H1 (cell line): ENCODE measurements around the gene ZNF618. TPM values are rescaled to one million over a fixed set of nuclear protein-coding genes. Genes with fewer than 3 reads are reported as not detected.

Source experiments
- CTCF ChIA-PET: fragments of 300-600 bp; sonication (Branson Sonifier 250); formaldehyde crosslinking; loops from one replicate; lab custom pipeline; 2021; ENCODE audit not compliant: partially characterized antibody; lab: Charles Lee
- POLR2A ChIA-PET: fragments of 300-600 bp; sonication (Branson Sonifier 250); formaldehyde crosslinking; loops from one replicate; lab custom pipeline; 2021; ENCODE audit warnings: inconsistent platforms; ENCODE audit not compliant: partially characterized antibody; lab: Charles Lee
- DNase-seq, 2 experiments: peaks; one replicate each; pipeline versions ENCODE4 v3.0.0 to v3.0.0-alpha.2; 2010 to 2022; ENCODE audit warnings: low spot score in 2 of 2, low read depth in 1 of 2, mixed read lengths in 1 of 2
- FAIRE-seq: peaks from 2 replicates; lab custom pipeline; 2011; peaks lifted over from hg19 to GRCh38; lab: Jason Lieb, UNC
- H2AFZ ChIP-seq: 2 replicates; pipeline ENCODE4 v1.8.1; 2012; ENCODE audit warnings: low read length, inconsistent platforms
- H2AK5ac ChIP-seq: 2 replicates; pipeline ENCODE4 v1.6.1; 2013; ENCODE audit warnings: low read depth, low read length
- H2BK120ac ChIP-seq: replicated peaks from 2 replicates; pipeline ENCODE3; 2013; ENCODE audit warnings: low read depth, low read length, inconsistent platforms
- H2BK12ac ChIP-seq: 2 replicates; pipeline ENCODE4 v1.6.1; 2013; ENCODE audit warnings: low read depth, low read length
- H2BK15ac ChIP-seq: 2 replicates; pipeline ENCODE4 v1.6.1; 2013; ENCODE audit warnings: low read length
- H2BK20ac ChIP-seq: 2 replicates; pipeline ENCODE4 v1.6.1; 2013; ENCODE audit warnings: low read length
- H2BK5ac ChIP-seq: 2 replicates; pipeline ENCODE4 v1.6.1; 2013; ENCODE audit warnings: low read depth, low read length
- H3K14ac ChIP-seq: 2 replicates; pipeline ENCODE4 v1.6.1; 2013; ENCODE audit warnings: inconsistent platforms; ENCODE audit not compliant: insufficient read length
- H3K18ac ChIP-seq: 2 replicates; pipeline ENCODE4 v1.6.1; 2013; ENCODE audit warnings: low read length; ENCODE audit errors: extremely low read depth
- H3K23ac ChIP-seq: 2 replicates; pipeline ENCODE4 v1.6.1; 2013; ENCODE audit warnings: inconsistent platforms; ENCODE audit not compliant: insufficient read length
- H3K23me2 ChIP-seq: 2 replicates; pipeline ENCODE4 v1.6.1; 2013; ENCODE audit warnings: low read depth, low read length
- H3K27ac ChIP-seq: 2 replicates; pipeline ENCODE4 v1.6.1; 2011; ENCODE audit warnings: low read depth, low read length, inconsistent platforms
- H3K27me3 ChIP-seq, 4 experiments: replicated peaks in 1 of 4; 1 replicate in 1 of 4; 2 replicates in 3 of 4; pipeline versions ENCODE4 v1.6.1 to v1.8.1; 2011 to 2013; ENCODE audit warnings: low read length in 3 of 4, mild to moderate bottlenecking in 3 of 4, inconsistent platforms in 2 of 4, mixed read lengths in 2 of 4, moderate library complexity in 1 of 4; ENCODE audit not compliant: control insufficient read depth in 3 of 4, insufficient read depth in 3 of 4; ENCODE audit errors: extremely low read depth in 1 of 4
- H3K36me3 ChIP-seq, 4 experiments: 2 replicates each; pipeline versions ENCODE4 v1.6.1 to v1.8.1; 2011 to 2013; ENCODE audit warnings: mild to moderate bottlenecking in 4 of 4, low read length in 3 of 4, moderate library complexity in 2 of 4, control low read depth in 1 of 4, inconsistent platforms in 1 of 4; ENCODE audit not compliant: insufficient read depth in 4 of 4, control insufficient read depth in 2 of 4
- H3K4ac ChIP-seq: replicated peaks from 2 replicates; pipeline ENCODE3; 2013; ENCODE audit warnings: low read length, low read depth, mixed read lengths, inconsistent platforms; ENCODE audit not compliant: insufficient read length
- H3K4me1 ChIP-seq, 4 experiments: replicated peaks in 1 of 4; 1 replicate in 1 of 4; 2 replicates in 3 of 4; pipeline versions ENCODE4 v1.6.1 to v1.8.1; 2011 to 2013; ENCODE audit warnings: low read length in 3 of 4, inconsistent platforms in 2 of 4, mixed read lengths in 1 of 4; ENCODE audit not compliant: insufficient read depth in 4 of 4, control insufficient read depth in 3 of 4
- H3K4me2 ChIP-seq, 2 experiments: 2 replicates each; pipeline versions ENCODE4 v1.6.1 to v1.8.1; 2011 to 2013; ENCODE audit warnings: low read depth in 2 of 2, low read length in 2 of 2, control low read depth in 1 of 2, inconsistent platforms in 1 of 2, mild to moderate bottlenecking in 1 of 2; ENCODE audit not compliant: insufficient read depth in 1 of 2
- H3K4me3 ChIP-seq, 4 experiments: fragments of 200-600, 300-600 bp in 1 of 4; sonication (generic), shearing (Covaris generic), sonication (Bioruptor Twin) in 1 of 4; 2 replicates each; pipeline versions ENCODE4 v1.5.1 to v1.8.1; 2011 to 2016; ENCODE audit warnings: low read length in 4 of 4, low read depth in 3 of 4, control low read depth in 2 of 4, inconsistent platforms in 2 of 4, mild to moderate bottlenecking in 2 of 4, mixed read lengths in 1 of 4, moderate library complexity in 1 of 4; ENCODE audit not compliant: insufficient read depth in 2 of 4; ENCODE audit errors: extremely low read depth in 1 of 4
- H3K56ac ChIP-seq: replicated peaks from 2 replicates; pipeline ENCODE3; 2013; ENCODE audit warnings: low read depth, mild to moderate bottlenecking, mixed read lengths, low read length, inconsistent platforms; ENCODE audit not compliant: insufficient read length
- H3K79me1 ChIP-seq: 2 replicates; pipeline ENCODE4 v1.6.1; 2013; ENCODE audit warnings: low read depth, low read length, control low read depth
- H3K79me2 ChIP-seq, 2 experiments: 2 replicates each; pipeline versions ENCODE4 v1.6.1 to v1.8.1; 2012 to 2013; ENCODE audit warnings: low read length in 2 of 2, mild to moderate bottlenecking in 2 of 2, inconsistent platforms in 1 of 2; ENCODE audit not compliant: insufficient read depth in 2 of 2, control insufficient read depth in 1 of 2
- H3K9ac ChIP-seq, 4 experiments: replicated peaks in 1 of 4; 1 replicate in 1 of 4; 2 replicates in 3 of 4; pipeline versions ENCODE4 v1.6.1 to v1.8.1; 2011 to 2013; ENCODE audit warnings: low read depth in 3 of 4, low read length in 3 of 4, control low read depth in 2 of 4, mild to moderate bottlenecking in 2 of 4, moderate library complexity in 2 of 4, inconsistent platforms in 1 of 4; ENCODE audit errors: extremely low read depth in 1 of 4
- H3K9me3 ChIP-seq, 2 experiments: 2 replicates each; pipeline versions ENCODE4 v1.6.1 to v1.8.1; 2012 to 2013; ENCODE audit warnings: mild to moderate bottlenecking in 2 of 2, moderate library complexity in 2 of 2, control low read depth in 1 of 2, inconsistent platforms in 1 of 2, low read depth in 1 of 2, low read length in 1 of 2, mixed read lengths in 1 of 2; ENCODE audit not compliant: insufficient read depth in 2 of 2
- H4K20me1 ChIP-seq, 2 experiments: replicated peaks in 1 of 2; 2 replicates each; pipeline versions ENCODE3 to v1.8.1; 2011 to 2013; ENCODE audit warnings: inconsistent platforms in 2 of 2, low read length in 2 of 2, mild to moderate bottlenecking in 1 of 2; ENCODE audit not compliant: insufficient read depth in 2 of 2, control insufficient read depth in 1 of 2
- H4K5ac ChIP-seq: 2 replicates; pipeline ENCODE4 v1.6.1; 2013; ENCODE audit warnings: low read length, low read depth, mixed read lengths, inconsistent platforms; ENCODE audit not compliant: insufficient read length
- H4K8ac ChIP-seq: 2 replicates; pipeline ENCODE4 v1.8.0; 2013; ENCODE audit warnings: mild to moderate bottlenecking, moderate library complexity, low read length, inconsistent platforms; ENCODE audit not compliant: insufficient read depth; ENCODE audit errors: extremely low read depth
- H4K91ac ChIP-seq: replicated peaks from 2 replicates; pipeline ENCODE3; 2013; ENCODE audit warnings: low read length, mixed read lengths, inconsistent platforms; ENCODE audit not compliant: insufficient read length
- RNF2 ChIP-seq: fragments of 200-900, 300-1000 bp; sonication (generic); IDR thresholded peaks from 2 replicates; pipeline ENCODE4 v1.7.1; 2016; ENCODE audit warnings: borderline replicate concordance, low read depth, mild to moderate bottlenecking, antibody characterized with exemption, low read length; ENCODE audit not compliant: poor library complexity, severe bottlenecking; ENCODE audit errors: missing control alignments
- TBP ChIP-seq: IDR thresholded peaks from 2 replicates; pipeline ENCODE4 v1.6.1; 2011; ENCODE audit warnings: low read depth, low read length, improper control_type of control experiment
- TCF12 ChIP-seq: IDR thresholded peaks from 2 replicates; pipeline ENCODE4 v1.6.1; 2011; ENCODE audit warnings: low read depth, mild to moderate bottlenecking, low read length
- whole genome bisulfite sequencing, 2 experiments: shearing (Covaris generic) in 1 of 2; methylation state at CpG; one replicate each; pipeline versions ENCODE4 v1.1.6 to v1.1.7; 2013 to 2015; ENCODE audit warnings: low lambda C conversion rate in 2 of 2, mixed read lengths in 2 of 2, inconsistent platforms in 1 of 2, low coverage in 1 of 2, missing lambda C conversion rate in 1 of 2; ENCODE audit not compliant: insufficient replicate concordance in 2 of 2, insufficient coverage in 1 of 2, insufficient read length in 1 of 2; ENCODE audit errors: extremely low coverage in 1 of 2, missing lambda C conversion rate in 1 of 2; 5-methylcytosine and 5-hydroxymethylcytosine counted together
- polyA plus RNA-seq, 7 experiments: library from polyadenylated mRNA; depleted of rRNA in 3 of 7; stranded (reverse) in 5 of 7; unstranded in 2 of 7; fragments of >200 nt in 5 of 7; fragments of 200-250 nt in 2 of 7; gene quantifications; 1 replicate in 5 of 7; 2 replicates in 1 of 7; 4 replicates in 1 of 7; pipeline versions ENCODE4 v1.2.1 to v1.2.3, GENCODE V29; 2011 to 2013; ENCODE audit warnings: missing spikeins in 2 of 7, mixed read lengths in 2 of 7
- total RNA-seq: library from RNA; stranded (reverse); fragmentation: NEBNext Ultra II Directional; extraction: Animal tissue kit (Norgen Biotek cat#: 25700); gene quantifications from 2 replicates; pipeline ENCODE4 v1.2.1, GENCODE V29; 2021

The ZNF618 gene
- total and polyA plus RNA-seq, 2 of the 8 experiments (the other 6 are each of a cell fraction or from before 2014, with no cell fraction given), result 9.6 to 28.5 TPM

DNA sequence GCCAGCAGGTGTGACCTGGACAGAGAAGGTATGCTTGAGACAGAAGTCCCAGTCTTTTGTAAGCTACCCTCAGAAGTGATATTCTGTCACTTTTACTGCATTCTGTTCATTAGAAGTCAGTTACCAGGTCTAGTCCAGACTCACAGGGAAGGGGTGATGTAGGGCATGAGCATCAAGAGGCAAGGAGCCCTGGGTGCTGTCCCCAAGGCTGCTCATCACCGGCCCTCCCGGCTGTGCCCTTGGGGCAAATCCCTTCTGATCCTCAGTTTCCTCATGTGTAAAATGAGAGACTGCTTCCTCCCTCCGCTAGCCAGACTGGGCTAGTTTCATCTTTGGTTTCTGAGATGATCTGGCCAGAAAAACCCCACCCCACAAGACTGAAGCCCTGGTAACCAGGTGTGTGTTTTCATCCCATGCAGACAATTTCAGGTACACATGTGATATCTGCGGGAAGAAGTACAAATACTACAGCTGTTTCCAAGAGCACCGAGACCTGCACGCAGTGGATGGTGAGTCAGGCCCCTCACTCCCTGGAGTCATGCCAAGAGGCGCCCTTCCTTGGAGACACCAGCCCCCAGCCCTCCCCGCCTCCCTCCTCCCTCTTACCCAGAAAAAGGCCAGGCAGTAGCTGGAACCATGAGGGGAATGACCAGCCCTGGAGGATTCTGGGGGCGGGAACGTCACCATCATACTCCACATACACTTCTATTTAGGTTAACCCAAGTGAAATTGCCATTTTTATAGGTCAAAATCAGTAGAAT lies 131.0 kb downstream of the ZNF618 start:
- Histone ChIP-seq H3K4me3 (no peak overlapping the region), H4K20me1 (peaks cover 0 to 2% of the 10 kb centered on the region in 2 experiments), H3K36me3 (peaks cover 0 to 15% (median 0%) of the 10 kb centered on the region in 4 experiments; a peak in 4 of 8 replicates), H3K27me3 (no peaks in the 10 kb centered on the region), H2BK20ac (no peak overlapping the region), H4K8ac (no peak overlapping the region), H3K14ac (no peak overlapping the region), H2AK5ac (no peak overlapping the region), H3K4me2 (no peak overlapping the region), H4K5ac (no peak overlapping the region), H3K4me1 (peaks cover 0 to 5% (median 2%) of the 10 kb centered on the region in 4 experiments; a peak in 2 of 7 replicates), H3K27ac (no peak overlapping the region), H2BK12ac (no peak overlapping the region), H2BK15ac (no peak overlapping the region), H2AFZ (no peak overlapping the region), H3K79me2 (no peaks in the 10 kb centered on the region), H3K18ac (no peak overlapping the region), H3K9me3 (no peaks in the 10 kb centered on the region), H3K23me2 (no peaks in the 10 kb centered on the region), H3K56ac (no peak overlapping the region), H4K91ac (no peak overlapping the region), H3K9ac (no peak overlapping the region), H3K79me1 (no peaks in the 10 kb centered on the region), H3K4ac (no peak overlapping the region), H3K23ac (no peak overlapping the region), H2BK5ac (no peak overlapping the region), H2BK120ac (no peak overlapping the region)
- CTCF ChIA-PET, result no interaction called here
- POLR2A ChIA-PET, result interaction anchor here (1.1 kb wide), 1 partner anchor 31 kb away, joined by 3 read pairs; no protein-coding TSS in a partner anchor
- DNase-seq (no peak), FAIRE-seq (no peak)
- WGBS, 2 experiments, result 86% methylated on average over 10 of the region's 10 CpGs; no CpG with 5 or more reads in 1 of the 2 experiments
- no peak for TF ChIP-seq RNF2
- TF ChIP-seq TCF12, result no peak
- TF ChIP-seq TBP, result no peak
